HepG2 (cell line): Measurements from ENCODE around the gene ARPC1A. TPM values are rescaled to one million over a fixed set of nuclear protein-coding genes. Genes with fewer than 3 reads are reported as not detected.

Experiments used
- ATAC-seq: fragments of 200-7000 bp; cut with Tn5 transposase; 3 replicates; pipeline ENCODE4 v1.9.1; 2020; ENCODE audit warnings: mild to moderate bottlenecking, moderate library complexity
- BruUV-seq: library from RNA; stranded (reverse); fragments of 400-500 nt; replicated peaks from 2 replicates; lab custom pipeline; 2021; lab: Mats Ljungman, UMichigan
- CTCF ChIA-PET: fragments of 300-600 bp; formaldehyde crosslinking; extraction: SDS; loops from one replicate; lab custom pipeline; 2021; ENCODE audit warnings: low total read pairs, inconsistent platforms, low intra/inter-chr PET ratio; lab: Yijun Ruan, JAX
- POLR2A ChIA-PET: fragments of 350-600 bp; sonication (Branson Sonifier 250); formaldehyde crosslinking; loops from one replicate; lab custom pipeline; 2020; ENCODE audit warnings: antibody characterized with exemption, inconsistent platforms; lab: Yijun Ruan, JAX
- DNase-seq: peaks from one replicate; pipeline ENCODE4 v3.0.0-alpha.2; 2015; ENCODE audit warnings: low spot score
- FAIRE-seq: peaks from 3 replicates; lab custom pipeline; 2011; peaks lifted over from hg19 to GRCh38; lab: Jason Lieb, UNC
- H2AFZ ChIP-seq: one replicate; pipeline ENCODE4 v1.6.1; 2011; ENCODE audit warnings: low read length, inconsistent platforms
- H3K27ac ChIP-seq: fragments of 300-600 bp; 3 replicates; pipeline ENCODE4 v1.8.0; 2011; ENCODE audit warnings: mixed run types, mild to moderate bottlenecking, mixed read lengths, low read length, inconsistent platforms; ENCODE audit not compliant: insufficient read depth; ENCODE audit errors: extremely low read length
- H3K27me3 ChIP-seq, 2 experiments: fragments of 200-600 bp in 1 of 2; 2 replicates in 1 of 2; 3 replicates in 1 of 2; pipeline versions ENCODE4 v1.6.0 to v1.8.0; 2011; ENCODE audit warnings: low read length in 2 of 2, mild to moderate bottlenecking in 2 of 2, moderate library complexity in 2 of 2, inconsistent platforms in 1 of 2; ENCODE audit not compliant: insufficient read depth in 2 of 2, control insufficient read depth in 1 of 2
- H3K36me3 ChIP-seq, 2 experiments: fragments of 200-600 bp in 1 of 2; replicated peaks in 1 of 2; 2 replicates in 1 of 2; 3 replicates in 1 of 2; pipeline versions ENCODE4 v1.5.1 to v1.8.0; 2011; ENCODE audit warnings: low read length in 2 of 2, inconsistent platforms in 1 of 2; ENCODE audit not compliant: insufficient read depth in 2 of 2, control insufficient read depth in 1 of 2
- H3K4me1 ChIP-seq: 2 replicates; pipeline ENCODE4 v1.5.1; 2012; ENCODE audit warnings: low read length, inconsistent platforms; ENCODE audit not compliant: insufficient read depth
- H3K4me2 ChIP-seq: 2 replicates; pipeline ENCODE4 v1.6.0; 2011; ENCODE audit warnings: low read depth, low read length, inconsistent platforms
- H3K4me3 ChIP-seq, 3 experiments: fragments of 200-600 bp in 1 of 3; sonication (generic), shearing (Covaris generic) in 1 of 3; replicated peaks in 1 of 3; 2 replicates each; pipeline ENCODE4 v1.5.1; 2011 to 2016; ENCODE audit warnings: low read length in 3 of 3, inconsistent platforms in 2 of 3, low read depth in 2 of 3, mild to moderate bottlenecking in 2 of 3, control low read depth in 1 of 3, mixed read lengths in 1 of 3; ENCODE audit not compliant: insufficient read depth in 1 of 3
- H3K79me2 ChIP-seq: one replicate; pipeline ENCODE4 v1.6.1; 2011; ENCODE audit warnings: low read length, inconsistent platforms; ENCODE audit not compliant: insufficient read depth
- H3K9ac ChIP-seq: 2 replicates; pipeline ENCODE4 v1.6.0; 2011; ENCODE audit warnings: mild to moderate bottlenecking, low read depth, low read length, inconsistent platforms; ENCODE audit not compliant: insufficient read depth
- H3K9me3 ChIP-seq: 2 replicates; pipeline ENCODE4 v1.5.1; 2012; ENCODE audit warnings: mild to moderate bottlenecking, low read length
- H4K20me1 ChIP-seq: 2 replicates; pipeline ENCODE4 v1.6.0; 2011; ENCODE audit warnings: inconsistent platforms, mild to moderate bottlenecking, low read length, moderate library complexity; ENCODE audit not compliant: insufficient read depth
- DMAP1 ChIP-seq: IDR thresholded peaks from 2 replicates; pipeline ENCODE4 v1.6.1; 2016
- PLRG1 ChIP-seq: fragments of 450-650 bp; conservative IDR thresholded peaks from 2 replicates; pipeline ENCODE4 v1.6.1; 2016
- POLR2AphosphoS5 ChIP-seq: IDR thresholded peaks from 2 replicates; pipeline ENCODE4 v1.6.1; 2012; ENCODE audit warnings: low read depth, low read length
- POLR2G ChIP-seq: fragments of 200-400 bp; formaldehyde crosslinking; IDR thresholded peaks from 2 replicates; pipeline ENCODE4 v1.6.1; 2018; ENCODE audit warnings: mild to moderate bottlenecking, low read depth, low read length, moderate library complexity
- SYNCRIP ChIP-seq: fragments of 200-400 bp; formaldehyde crosslinking; IDR thresholded peaks from 2 replicates; pipeline ENCODE4 v1.6.1; 2018; ENCODE audit warnings: mild to moderate bottlenecking, low read depth, low read length; ENCODE audit not compliant: insufficient read depth
- TSC22D2 ChIP-seq: sonication (generic); formaldehyde crosslinking; IDR thresholded peaks from 2 replicates; pipeline ENCODE4 v1.5.1; 2020; ENCODE audit warnings: missing genetic modification reagents, mild to moderate bottlenecking, borderline replicate concordance
- ZFYVE20 ChIP-seq: sonication (generic); formaldehyde crosslinking; IDR thresholded peaks from 2 replicates; pipeline ENCODE4 v1.8.0; 2023; ENCODE audit warnings: low read depth, mild to moderate bottlenecking, moderate library complexity, missing genetic modification reagents, borderline replicate concordance
- ZKSCAN8 ChIP-seq: IDR thresholded peaks from 2 replicates; pipeline ENCODE4 v1.6.1; 2016; ENCODE audit warnings: borderline replicate concordance, missing genetic modification reagents, missing compliant biosample characterization
- ZNF333 ChIP-seq: sonication (generic); formaldehyde crosslinking; IDR thresholded peaks from 2 replicates; pipeline ENCODE4 v1.4.0; 2020; ENCODE audit warnings: mild to moderate bottlenecking, missing genetic modification reagents, borderline replicate concordance
- ZNF652 ChIP-seq: IDR thresholded peaks from 2 replicates; pipeline ENCODE4 v1.6.1; 2016; ENCODE audit warnings: low read depth, borderline replicate concordance
- ZSCAN21 ChIP-seq: sonication (generic); formaldehyde crosslinking; IDR thresholded peaks from 2 replicates; pipeline ENCODE4 v1.8.0; 2022; ENCODE audit warnings: mild to moderate bottlenecking, missing genetic modification reagents, moderate library complexity, borderline replicate concordance
- WGBS: methylation state at CpG from one replicate; pipeline ENCODE4 v1.1.6; 2017; ENCODE audit warnings: low lambda C conversion rate; 5-methylcytosine and 5-hydroxymethylcytosine counted together
- in situ Hi-C: cut with HindIII; loops from 2 replicates; pipeline ENCODE4 v1.10.0; 2017; ENCODE audit warnings: low pct_unique_long_range_greater_than_20kb; ENCODE audit not compliant: extremely low pct_ligation_motif_present
- intact Hi-C: fragments of 100-400 bp; cut with micrococcal nuclease; formaldehyde crosslinking; loops from one replicate; pipeline ENCODE4 v1.10.0; 2022; ENCODE audit not compliant: unreplicated experiment
- polyA plus RNA-seq, 8 experiments: library from polyadenylated mRNA; depleted of rRNA in 3 of 8; stranded (reverse) in 7 of 8; unstranded in 1 of 8; fragments of >200 nt; fragmentation: Illumina TruSeq in 4 of 8; extraction: Trizol in 4 of 8; gene quantifications; 2 replicates each; pipeline versions ENCODE4 v1.2.1 to v1.2.3, GENCODE V29; 2011 to 2016; ENCODE audit warnings: low read depth in 4 of 8, missing spikeins in 1 of 8, mixed read lengths in 1 of 8; ENCODE audit not compliant: insufficient read depth in 1 of 8
- total RNA-seq, 5 experiments: library from RNA; depleted of rRNA; stranded (reverse); fragments of >200 nt; fragmentation: Illumina TruSeq; extraction: Trizol; gene quantifications; 2 replicates each; pipeline ENCODE4 v1.2.3, GENCODE V29; 2016; ENCODE audit warnings: low read depth in 1 of 5
- TF ChIP-seq, protein P1 (sequence below): sonication (generic); formaldehyde crosslinking; IDR thresholded peaks from 2 replicates; pipeline ENCODE4 v1.5.0; 2020; ENCODE audit warnings: missing genetic modification reagents

Gene ARPC1A
- total and polyA plus RNA-seq, 2 of the 13 experiments (the other 11 are each of a cell fraction or from before 2014, with no cell fraction given) = 44.3 to 88.5 TPM

DNA sequence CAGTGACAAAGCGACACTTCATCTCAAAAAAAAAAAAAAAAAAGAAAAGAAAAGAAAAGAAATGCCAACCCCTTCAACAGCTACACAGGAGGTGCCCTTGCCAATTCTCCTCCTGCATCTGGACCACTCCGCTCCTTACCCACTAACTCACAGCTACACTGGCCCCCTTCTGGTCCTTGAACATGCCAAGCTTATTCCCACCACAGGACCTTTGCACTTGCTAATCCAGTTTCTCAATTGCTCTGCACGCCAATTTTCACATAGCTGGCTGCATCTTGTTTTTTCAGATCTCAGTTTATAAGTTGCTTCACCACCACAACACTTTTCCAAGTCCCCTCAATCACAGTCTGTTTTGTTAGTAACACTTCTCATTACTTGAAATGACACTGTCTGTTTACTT is 77.2 kb downstream of the ARPC1A start:
- Histone ChIP-seq H3K79me2 (peaks cover 36% of the 10 kb centered on the region), H2AFZ (no peak overlapping the region), H4K20me1 (no peaks in the 10 kb centered on the region)

DNA sequence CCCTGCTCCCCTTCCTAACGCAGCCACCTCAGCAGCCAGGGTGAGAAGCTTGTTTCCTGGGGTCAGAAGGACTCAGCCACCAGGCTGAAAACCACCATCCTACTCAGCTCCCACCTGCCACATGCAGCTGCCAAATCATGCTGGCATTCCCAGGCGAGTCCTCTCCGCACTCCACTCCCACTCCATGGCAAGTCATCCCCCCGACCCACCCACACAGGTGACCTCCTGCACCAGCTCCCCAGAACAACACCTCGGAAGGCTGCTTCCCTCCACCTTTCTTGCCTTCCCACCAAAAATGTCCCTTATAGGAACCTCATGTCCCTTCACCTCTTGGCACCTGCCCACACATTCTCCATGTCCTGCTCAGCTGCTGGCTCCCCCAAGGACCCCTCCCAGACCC is 78.1 kb downstream of the ARPC1A start:
- TF ChIP-seq ZNF333 (CRISPR knock-in tag) (no peak), POLR2AphosphoS5 (0 out of 2 replicates have a peak, but pooled peaks have one; percentile 19)
- FAIRE-seq (no peak), DNase-seq (no peak), ATAC-seq (no peak)
- no TSS peak for BruUV-seq
- Histone ChIP-seq H4K20me1 (no peaks in the 10 kb centered on the region), H3K4me3 (no peak overlapping the region), H3K9me3 (no peaks in the 10 kb centered on the region), H3K9ac (0 out of 2 replicates have a peak overlapping the region, but pooled peaks have one; percentile 2), H3K4me2 (no peak overlapping the region), H3K27me3 (no peaks in the 10 kb centered on the region; a peak in 1 of 5 replicates), H3K4me1 (peaks cover 27% of the 10 kb centered on the region), H2AFZ (no peak overlapping the region), H3K79me2 (peaks cover 40% of the 10 kb centered on the region), H3K36me3 (peaks cover 39 to 57% of the 10 kb centered on the region in 2 experiments), H3K27ac (no peak overlapping the region)
- 100% methylated on average over 4 of the region's 5 CpGs for WGBS
- intact Hi-C loops = no loop called here
- in situ Hi-C loops = no loop called here
- ChIA-PET CTCF (no interaction called here), POLR2A (no interaction called here)

More for the DNA sequence above, 77.2 kb downstream of the ARPC1A start:
- ATAC-seq = no peak
- Histone ChIP-seq H3K4me2 (no peak overlapping the region), H3K36me3 (peaks cover 42 to 66% of the 10 kb centered on the region in 2 experiments), H3K4me1 (peaks cover 27% of the 10 kb centered on the region), H3K27ac (no peak overlapping the region), H3K9me3 (no peaks in the 10 kb centered on the region), H3K4me3 (no peak overlapping the region), H3K9ac (no peak overlapping the region), H3K27me3 (no peaks in the 10 kb centered on the region; a peak in 1 of 5 replicates)
- POLR2A ChIA-PET = interaction anchor here (1.3 kb wide), 1 partner anchor 30 kb away, joined by 4 read pairs; no protein-coding TSS in a partner anchor
- in situ Hi-C loops = no loop called here
- no peak for TF ChIP-seq PLRG1
- no peak for TF ChIP-seq SYNCRIP
- no peak for TF ChIP-seq POLR2G
- TF ChIP-seq, protein P1, sequence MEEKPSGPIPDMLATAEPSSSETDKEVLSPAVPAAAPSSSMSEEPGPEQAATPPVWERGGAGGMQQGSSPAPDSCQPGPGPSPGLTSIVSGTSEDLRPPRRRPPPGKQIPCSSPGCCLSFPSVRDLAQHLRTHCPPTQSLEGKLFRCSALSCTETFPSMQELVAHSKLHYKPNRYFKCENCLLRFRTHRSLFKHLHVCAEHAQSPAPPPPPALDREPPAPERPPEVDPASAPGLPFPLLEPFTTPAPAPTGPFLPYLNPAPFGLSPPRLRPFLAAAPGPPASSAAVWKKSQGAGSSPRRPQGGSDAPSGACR (CRISPR knock-in tag) = no peak
- no peak for TF ChIP-seq DMAP1 (CRISPR knock-in tag)
- TF ChIP-seq ZNF652 = no peak
- no peak for TF ChIP-seq ZFYVE20 (CRISPR knock-in tag)
- no peak for TF ChIP-seq ZSCAN21 (CRISPR knock-in tag)
- TF ChIP-seq TSC22D2 (CRISPR knock-in tag) = no peak
- TF ChIP-seq ZKSCAN8 (CRISPR knock-in tag) = no peak
- no peak for DNase-seq
- 96% methylated on average over 3 of the region's 3 CpGs for WGBS
- no TSS peak for BruUV-seq
- CTCF ChIA-PET = no interaction called here
- no peak for FAIRE-seq
- intact Hi-C loops = no loop called here
